HepG2 (cell line): Measurements from ENCODE around the gene KRTAP3-1. TPM values are rescaled to one million over a fixed set of nuclear protein-coding genes. Genes with fewer than 3 reads are reported as not detected.

Experiments used
- ATAC-seq: fragments of 200-7000 bp; cut with Tn5 transposase; 3 replicates; pipeline ENCODE4 v1.9.1; 2020; ENCODE audit warnings: mild to moderate bottlenecking, moderate library complexity
- BruUV-seq: library from RNA; stranded (reverse); fragments of 400-500 nt; replicated peaks from 2 replicates; lab custom pipeline; 2021; lab: Mats Ljungman, UMichigan
- CTCF ChIA-PET: fragments of 300-600 bp; formaldehyde crosslinking; extraction: SDS; loops from one replicate; lab custom pipeline; 2021; ENCODE audit warnings: low total read pairs, inconsistent platforms, low intra/inter-chr PET ratio; lab: Yijun Ruan, JAX
- POLR2A ChIA-PET: fragments of 350-600 bp; sonication (Branson Sonifier 250); formaldehyde crosslinking; loops from one replicate; lab custom pipeline; 2020; ENCODE audit warnings: antibody characterized with exemption, inconsistent platforms; lab: Yijun Ruan, JAX
- DNase-seq: peaks from one replicate; pipeline ENCODE4 v3.0.0-alpha.2; 2015; ENCODE audit warnings: low spot score
- FAIRE-seq: peaks from 3 replicates; lab custom pipeline; 2011; peaks lifted over from hg19 to GRCh38; lab: Jason Lieb, UNC
- H2AFZ ChIP-seq: one replicate; pipeline ENCODE4 v1.6.1; 2011; ENCODE audit warnings: low read length, inconsistent platforms
- H3K27ac ChIP-seq: fragments of 300-600 bp; 3 replicates; pipeline ENCODE4 v1.8.0; 2011; ENCODE audit warnings: mixed run types, mild to moderate bottlenecking, mixed read lengths, low read length, inconsistent platforms; ENCODE audit not compliant: insufficient read depth; ENCODE audit errors: extremely low read length
- H3K27me3 ChIP-seq, 2 experiments: fragments of 200-600 bp in 1 of 2; 2 replicates in 1 of 2; 3 replicates in 1 of 2; pipeline versions ENCODE4 v1.6.0 to v1.8.0; 2011; ENCODE audit warnings: low read length in 2 of 2, mild to moderate bottlenecking in 2 of 2, moderate library complexity in 2 of 2, inconsistent platforms in 1 of 2; ENCODE audit not compliant: insufficient read depth in 2 of 2, control insufficient read depth in 1 of 2
- H3K36me3 ChIP-seq, 2 experiments: fragments of 200-600 bp in 1 of 2; replicated peaks in 1 of 2; 2 replicates in 1 of 2; 3 replicates in 1 of 2; pipeline versions ENCODE4 v1.5.1 to v1.8.0; 2011; ENCODE audit warnings: low read length in 2 of 2, inconsistent platforms in 1 of 2; ENCODE audit not compliant: insufficient read depth in 2 of 2, control insufficient read depth in 1 of 2
- H3K4me1 ChIP-seq: 2 replicates; pipeline ENCODE4 v1.5.1; 2012; ENCODE audit warnings: low read length, inconsistent platforms; ENCODE audit not compliant: insufficient read depth
- H3K4me2 ChIP-seq: 2 replicates; pipeline ENCODE4 v1.6.0; 2011; ENCODE audit warnings: low read depth, low read length, inconsistent platforms
- H3K4me3 ChIP-seq, 3 experiments: fragments of 200-600 bp in 1 of 3; sonication (generic), shearing (Covaris generic) in 1 of 3; replicated peaks in 1 of 3; 2 replicates each; pipeline ENCODE4 v1.5.1; 2011 to 2016; ENCODE audit warnings: low read length in 3 of 3, inconsistent platforms in 2 of 3, low read depth in 2 of 3, mild to moderate bottlenecking in 2 of 3, control low read depth in 1 of 3, mixed read lengths in 1 of 3; ENCODE audit not compliant: insufficient read depth in 1 of 3
- H3K79me2 ChIP-seq: one replicate; pipeline ENCODE4 v1.6.1; 2011; ENCODE audit warnings: low read length, inconsistent platforms; ENCODE audit not compliant: insufficient read depth
- H3K9ac ChIP-seq: 2 replicates; pipeline ENCODE4 v1.6.0; 2011; ENCODE audit warnings: mild to moderate bottlenecking, low read depth, low read length, inconsistent platforms; ENCODE audit not compliant: insufficient read depth
- H3K9me3 ChIP-seq: 2 replicates; pipeline ENCODE4 v1.5.1; 2012; ENCODE audit warnings: mild to moderate bottlenecking, low read length
- H4K20me1 ChIP-seq: 2 replicates; pipeline ENCODE4 v1.6.0; 2011; ENCODE audit warnings: inconsistent platforms, mild to moderate bottlenecking, low read length, moderate library complexity; ENCODE audit not compliant: insufficient read depth
- WGBS: methylation state at CpG from one replicate; pipeline ENCODE4 v1.1.6; 2017; ENCODE audit warnings: low lambda C conversion rate; 5-methylcytosine and 5-hydroxymethylcytosine counted together
- in situ Hi-C: cut with HindIII; loops from 2 replicates; pipeline ENCODE4 v1.10.0; 2017; ENCODE audit warnings: low pct_unique_long_range_greater_than_20kb; ENCODE audit not compliant: extremely low pct_ligation_motif_present
- intact Hi-C: fragments of 100-400 bp; cut with micrococcal nuclease; formaldehyde crosslinking; loops from one replicate; pipeline ENCODE4 v1.10.0; 2022; ENCODE audit not compliant: unreplicated experiment
- polyA plus RNA-seq, 8 experiments: library from polyadenylated mRNA; depleted of rRNA in 3 of 8; stranded (reverse) in 7 of 8; unstranded in 1 of 8; fragments of >200 nt; fragmentation: Illumina TruSeq in 4 of 8; extraction: Trizol in 4 of 8; gene quantifications; 2 replicates each; pipeline versions ENCODE4 v1.2.1 to v1.2.3, GENCODE V29; 2011 to 2016; ENCODE audit warnings: low read depth in 4 of 8, missing spikeins in 1 of 8, mixed read lengths in 1 of 8; ENCODE audit not compliant: insufficient read depth in 1 of 8
- total RNA-seq, 5 experiments: library from RNA; depleted of rRNA; stranded (reverse); fragments of >200 nt; fragmentation: Illumina TruSeq; extraction: Trizol; gene quantifications; 2 replicates each; pipeline ENCODE4 v1.2.3, GENCODE V29; 2016; ENCODE audit warnings: low read depth in 1 of 5
- TF ChIP-seq, protein P1 (sequence below): sonication (generic); formaldehyde crosslinking; IDR thresholded peaks from 2 replicates; pipeline ENCODE4 v1.4.0; 2020; ENCODE audit warnings: missing genetic modification reagents

Gene KRTAP3-1
- total and polyA plus RNA-seq, 2 of the 13 experiments (the other 11 are each of a cell fraction or from before 2014, with no cell fraction given), result 0.29 to 3.7 TPM

DNA sequence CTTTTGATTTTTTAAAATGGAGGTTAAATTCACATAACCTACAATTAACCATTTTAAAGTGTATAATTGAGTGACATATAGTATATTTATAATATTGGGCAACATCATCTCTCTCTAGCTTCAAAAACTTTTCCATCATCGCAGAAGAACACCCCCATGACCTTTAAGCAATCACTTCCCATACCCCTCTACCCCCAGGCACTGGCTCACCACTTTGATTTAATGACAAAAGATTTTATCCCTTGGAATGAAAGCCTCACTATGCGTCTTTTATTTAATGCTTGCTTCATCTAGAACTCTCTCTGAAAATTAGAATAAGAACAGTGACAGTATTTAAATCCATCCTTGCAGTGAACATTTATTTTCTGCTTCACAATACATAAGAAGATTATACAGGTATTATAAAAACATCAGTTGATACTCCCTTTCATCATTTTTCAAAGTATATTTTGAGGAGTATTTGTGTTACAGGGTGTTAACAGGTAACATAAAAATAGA, 29.0 kb upstream of the KRTAP3-1 start:
- FAIRE-seq, result no peak
- Histone ChIP-seq H4K20me1 (no peaks in the 10 kb centered on the region), H3K4me1 (no peaks in the 10 kb centered on the region), H3K36me3 (no peaks in the 10 kb centered on the region), H3K4me3 (no peak overlapping the region), H3K79me2 (no peaks in the 10 kb centered on the region), H2AFZ (no peak overlapping the region), H3K9ac (no peak overlapping the region), H3K9me3 (peaks cover 3% of the 10 kb centered on the region), H3K27ac (no peak overlapping the region), H3K4me2 (no peak overlapping the region), H3K27me3 (no peaks in the 10 kb centered on the region)
- in situ Hi-C loops (no loop called here), intact Hi-C loops (no loop called here)
- BruUV-seq, result no TSS peak
- ChIA-PET POLR2A (no interaction called here), CTCF (no interaction called here)
- TF ChIP-seq, protein P1, sequence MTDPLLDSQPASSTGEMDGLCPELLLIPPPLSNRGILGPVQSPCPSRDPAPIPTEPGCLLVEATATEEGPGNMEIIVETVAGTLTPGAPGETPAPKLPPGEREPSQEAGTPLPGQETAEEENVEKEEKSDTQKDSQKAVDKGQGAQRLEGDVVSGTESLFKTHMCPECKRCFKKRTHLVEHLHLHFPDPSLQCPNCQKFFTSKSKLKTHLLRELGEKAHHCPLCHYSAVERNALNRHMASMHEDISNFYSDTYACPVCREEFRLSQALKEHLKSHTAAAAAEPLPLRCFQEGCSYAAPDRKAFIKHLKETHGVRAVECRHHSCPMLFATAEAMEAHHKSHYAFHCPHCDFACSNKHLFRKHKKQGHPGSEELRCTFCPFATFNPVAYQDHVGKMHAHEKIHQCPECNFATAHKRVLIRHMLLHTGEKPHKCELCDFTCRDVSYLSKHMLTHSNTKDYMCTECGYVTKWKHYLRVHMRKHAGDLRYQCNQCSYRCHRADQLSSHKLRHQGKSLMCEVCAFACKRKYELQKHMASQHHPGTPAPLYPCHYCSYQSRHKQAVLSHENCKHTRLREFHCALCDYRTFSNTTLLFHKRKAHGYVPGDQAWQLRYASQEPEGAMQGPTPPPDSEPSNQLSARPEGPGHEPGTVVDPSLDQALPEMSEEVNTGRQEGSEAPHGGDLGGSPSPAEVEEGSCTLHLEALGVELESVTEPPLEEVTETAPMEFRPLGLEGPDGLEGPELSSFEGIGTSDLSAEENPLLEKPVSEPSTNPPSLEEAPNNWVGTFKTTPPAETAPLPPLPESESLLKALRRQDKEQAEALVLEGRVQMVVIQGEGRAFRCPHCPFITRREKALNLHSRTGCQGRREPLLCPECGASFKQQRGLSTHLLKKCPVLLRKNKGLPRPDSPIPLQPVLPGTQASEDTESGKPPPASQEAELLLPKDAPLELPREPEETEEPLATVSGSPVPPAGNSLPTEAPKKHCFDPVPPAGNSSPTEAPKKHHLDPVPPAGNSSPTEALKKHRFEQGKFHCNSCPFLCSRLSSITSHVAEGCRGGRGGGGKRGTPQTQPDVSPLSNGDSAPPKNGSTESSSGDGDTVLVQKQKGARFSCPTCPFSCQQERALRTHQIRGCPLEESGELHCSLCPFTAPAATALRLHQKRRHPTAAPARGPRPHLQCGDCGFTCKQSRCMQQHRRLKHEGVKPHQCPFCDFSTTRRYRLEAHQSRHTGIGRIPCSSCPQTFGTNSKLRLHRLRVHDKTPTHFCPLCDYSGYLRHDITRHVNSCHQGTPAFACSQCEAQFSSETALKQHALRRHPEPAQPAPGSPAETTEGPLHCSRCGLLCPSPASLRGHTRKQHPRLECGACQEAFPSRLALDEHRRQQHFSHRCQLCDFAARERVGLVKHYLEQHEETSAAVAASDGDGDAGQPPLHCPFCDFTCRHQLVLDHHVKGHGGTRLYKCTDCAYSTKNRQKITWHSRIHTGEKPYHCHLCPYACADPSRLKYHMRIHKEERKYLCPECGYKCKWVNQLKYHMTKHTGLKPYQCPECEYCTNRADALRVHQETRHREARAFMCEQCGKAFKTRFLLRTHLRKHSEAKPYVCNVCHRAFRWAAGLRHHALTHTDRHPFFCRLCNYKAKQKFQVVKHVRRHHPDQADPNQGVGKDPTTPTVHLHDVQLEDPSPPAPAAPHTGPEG (CRISPR knock-in tag), result no peak
- no peak for DNase-seq
- no peak for ATAC-seq
- 65% methylated on average over 2 of the region's 2 CpGs for WGBS
